ENCODE results near the gene GASK1B.

Gene GASK1B

DNA sequence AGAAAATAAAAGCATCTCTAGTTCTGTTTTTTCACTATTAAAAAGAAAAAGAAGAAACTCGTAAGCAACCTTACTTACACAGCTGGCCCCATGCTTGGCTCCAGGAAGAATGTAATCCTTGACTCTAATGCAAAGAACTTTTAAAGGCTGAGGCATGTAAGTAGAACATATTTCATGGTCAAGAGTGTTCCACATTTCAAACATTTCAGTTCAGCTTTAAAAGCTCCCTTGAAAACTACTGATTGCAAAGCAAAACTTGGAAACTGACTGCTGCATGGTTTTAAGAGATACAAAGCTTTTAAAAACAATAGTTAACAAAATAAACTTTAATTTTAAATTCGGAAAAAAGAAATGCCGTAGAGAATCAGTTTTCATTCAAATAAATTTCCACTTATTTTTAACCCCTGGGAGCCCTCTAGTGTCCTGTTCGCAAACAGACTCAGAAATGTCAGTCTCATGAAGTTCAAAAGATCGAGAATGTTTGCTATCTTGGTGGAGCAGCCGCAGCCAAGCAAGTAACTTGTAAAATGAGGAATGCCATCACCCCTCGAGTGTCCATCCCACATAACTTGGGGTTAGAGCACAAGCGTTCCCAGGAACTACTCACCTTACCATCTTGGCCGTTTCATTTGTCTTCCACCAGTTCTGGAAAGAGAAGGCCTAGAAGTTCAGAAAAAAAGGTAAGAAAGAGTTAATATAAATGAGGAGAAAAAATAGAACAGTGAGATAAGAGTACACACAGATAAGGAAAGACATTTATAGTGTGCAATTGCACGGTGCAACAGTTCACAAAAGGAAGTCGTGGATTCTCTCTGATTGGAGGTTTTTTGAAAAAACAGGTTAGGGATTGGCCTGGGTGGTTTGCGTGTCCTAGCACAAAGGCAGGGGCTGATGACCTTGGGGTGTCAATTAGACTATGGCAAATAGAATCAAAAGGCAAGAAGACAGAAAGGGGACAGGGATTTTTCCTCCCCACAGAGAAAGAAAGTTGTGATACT is at the start of gene GASK1B:
TSS of gene GASK1B (minus strand) at position 765 of the 998 bp plus-strand sequence. CDS start 1,650 bp downstream, outside the sequence.
- DNase-seq (ENCODE audit: low read depth, low spot score), result no peak

DNA sequence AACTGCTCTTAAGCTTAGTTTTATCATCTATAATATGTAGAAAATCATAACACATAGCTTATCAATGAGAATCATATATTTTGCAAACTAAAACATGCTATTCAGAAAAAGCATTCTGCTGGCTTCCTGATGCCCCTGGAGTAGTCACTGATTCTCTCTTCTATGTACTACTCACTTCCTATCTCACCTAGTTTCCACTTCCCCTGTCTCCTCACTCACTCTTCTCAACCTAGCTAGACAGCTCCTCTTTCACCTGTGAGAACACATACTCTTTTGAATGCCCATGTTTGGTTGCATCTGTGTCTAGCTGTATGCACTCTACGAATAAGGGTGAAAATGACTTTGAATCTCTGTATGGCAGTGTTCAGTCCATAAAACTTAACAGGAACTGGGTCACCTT is 46.8 kb upstream of the GASK1B start:
- no peak for DNase-seq (ENCODE audit: low read depth, low spot score)

DNA sequence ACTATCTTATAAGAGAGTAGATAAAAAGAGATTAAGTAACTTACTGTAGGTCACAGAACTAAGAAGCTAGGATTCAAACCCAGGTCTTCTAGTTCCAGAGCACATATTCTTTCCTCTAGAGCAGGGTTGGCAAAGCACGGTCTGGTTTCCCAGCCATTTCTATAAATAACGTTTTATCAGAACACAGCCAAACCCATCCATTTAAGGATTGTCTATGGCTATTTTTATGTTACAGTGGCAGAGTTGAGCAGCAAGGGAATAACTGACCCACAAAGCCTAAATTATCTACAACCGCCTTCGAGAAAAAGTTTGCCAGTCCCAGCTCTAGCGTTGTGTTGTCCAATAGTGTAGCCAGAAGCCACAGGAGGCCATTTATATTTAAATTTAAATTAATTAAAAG is 44.9 kb upstream of the GASK1B start:
- DNase-seq (ENCODE audit: low read depth, low spot score), result no peak

DNA sequence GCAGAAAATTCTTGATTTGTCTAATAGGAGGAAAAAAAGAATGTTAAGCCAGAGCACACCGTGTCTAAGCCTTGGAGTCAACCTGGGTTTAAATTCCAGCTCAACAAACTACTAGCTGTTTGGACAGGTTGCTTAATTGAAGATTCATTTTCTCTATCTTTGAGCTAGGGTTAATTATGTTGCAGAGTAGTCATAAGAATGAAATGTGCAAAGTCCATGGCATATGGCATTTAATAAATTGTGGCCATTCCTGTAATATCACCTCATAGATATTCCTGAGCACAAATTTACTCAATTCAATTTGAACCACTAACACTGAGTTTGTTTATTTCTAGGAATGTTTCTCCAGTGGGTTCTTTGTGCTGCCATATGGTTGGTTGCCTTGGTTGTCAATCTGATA is 42.0 kb upstream of the GASK1B start:
- no peak for DNase-seq (ENCODE audit: low read depth, low spot score)

DNA sequence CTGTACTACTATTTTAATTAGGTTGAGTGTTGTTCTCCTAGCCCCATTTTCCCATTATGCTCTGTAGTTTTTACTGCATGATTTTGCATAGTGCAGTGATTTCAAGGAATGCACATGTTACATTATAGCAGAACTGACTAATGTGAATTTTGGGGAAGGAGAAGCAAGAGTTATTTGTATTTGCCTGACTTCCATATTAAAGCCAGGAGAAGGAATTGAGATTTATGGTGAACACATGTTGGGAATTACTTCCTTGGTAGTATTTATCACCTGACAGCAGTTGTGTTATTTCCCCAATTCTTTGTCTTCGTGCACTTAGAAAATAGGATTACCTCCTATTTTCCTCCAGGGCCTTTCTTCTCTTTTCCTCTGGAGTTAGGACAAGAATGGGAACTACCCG is 40.6 kb upstream of the GASK1B start:
- no peak for DNase-seq (ENCODE audit: low read depth, low spot score)

DNA sequence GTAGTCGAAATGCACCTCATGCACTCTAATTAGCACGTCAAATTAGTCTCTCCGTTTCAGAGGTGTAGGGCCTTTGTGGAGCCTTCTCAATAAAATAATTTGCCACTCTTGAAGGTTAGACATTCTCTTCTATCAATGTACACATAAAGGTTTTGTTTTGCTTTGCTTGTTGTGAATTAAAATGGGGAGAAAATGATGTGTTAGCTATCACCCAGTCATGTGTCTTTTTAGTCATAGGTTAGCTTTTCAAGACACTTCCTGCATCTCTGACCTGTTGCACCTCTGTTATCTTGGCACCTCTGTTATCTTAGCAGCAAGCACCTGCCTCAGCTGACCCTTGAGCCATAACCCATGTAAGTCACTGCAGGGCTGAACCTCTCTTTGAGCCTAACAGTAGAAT is 38.4 kb upstream of the GASK1B start:
- DNase-seq (ENCODE audit: low read depth, low spot score), result no peak

DNA sequence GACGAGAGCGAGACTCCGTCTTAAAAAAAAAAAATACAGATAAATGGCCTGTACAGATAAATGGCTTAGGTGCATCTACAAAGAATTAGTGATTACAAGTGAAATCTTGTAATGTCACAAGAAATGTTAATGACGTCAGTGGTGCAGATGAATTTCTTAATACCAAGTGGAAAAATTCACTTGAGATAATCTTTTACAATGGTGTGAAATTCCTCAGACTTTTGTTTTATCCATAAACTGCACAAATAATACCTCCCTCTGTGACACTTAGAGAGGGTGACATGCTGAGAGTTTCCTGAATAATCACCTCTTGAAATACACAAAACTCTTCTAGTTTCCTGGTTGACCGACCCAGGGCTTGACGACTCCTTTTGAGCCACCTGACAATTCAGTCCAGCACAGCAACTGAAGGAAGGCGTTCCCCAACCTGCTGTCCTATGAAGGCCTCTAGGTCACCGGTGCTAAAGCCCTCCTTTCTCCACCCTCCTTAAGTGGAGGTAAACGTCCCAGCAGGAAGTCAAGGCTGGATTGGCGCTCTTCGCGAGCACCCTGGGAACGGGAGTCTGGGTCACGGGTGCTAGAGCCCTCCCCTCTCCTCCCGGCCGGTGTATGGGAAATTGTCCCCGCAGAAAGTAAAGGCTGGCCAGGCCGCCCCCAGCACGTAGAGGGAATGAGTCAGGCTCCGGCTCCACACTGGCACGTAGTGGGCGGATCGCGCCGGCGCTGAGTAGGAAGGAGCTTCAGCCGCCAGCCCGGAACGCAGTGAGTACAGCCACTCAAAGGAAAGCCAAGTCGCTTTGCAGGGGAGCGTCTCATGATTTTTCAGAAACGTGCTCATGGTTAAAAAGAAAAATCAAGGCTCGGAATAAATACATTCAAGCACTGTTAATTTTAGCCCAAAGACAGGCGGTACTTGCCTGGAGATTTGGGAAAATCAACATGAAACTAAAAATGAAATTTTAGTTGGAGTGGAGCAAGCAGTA is 37.3 kb upstream of the GASK1B start, which contains the start of gene TMEM144:
TSS of gene TMEM144 (plus strand) at position 662 of the 983 bp plus-strand sequence. CDS start 2,182 bp downstream, outside the sequence.
- DNase-seq (ENCODE audit: low read depth, low spot score), result peak; percentile 4

DNA sequence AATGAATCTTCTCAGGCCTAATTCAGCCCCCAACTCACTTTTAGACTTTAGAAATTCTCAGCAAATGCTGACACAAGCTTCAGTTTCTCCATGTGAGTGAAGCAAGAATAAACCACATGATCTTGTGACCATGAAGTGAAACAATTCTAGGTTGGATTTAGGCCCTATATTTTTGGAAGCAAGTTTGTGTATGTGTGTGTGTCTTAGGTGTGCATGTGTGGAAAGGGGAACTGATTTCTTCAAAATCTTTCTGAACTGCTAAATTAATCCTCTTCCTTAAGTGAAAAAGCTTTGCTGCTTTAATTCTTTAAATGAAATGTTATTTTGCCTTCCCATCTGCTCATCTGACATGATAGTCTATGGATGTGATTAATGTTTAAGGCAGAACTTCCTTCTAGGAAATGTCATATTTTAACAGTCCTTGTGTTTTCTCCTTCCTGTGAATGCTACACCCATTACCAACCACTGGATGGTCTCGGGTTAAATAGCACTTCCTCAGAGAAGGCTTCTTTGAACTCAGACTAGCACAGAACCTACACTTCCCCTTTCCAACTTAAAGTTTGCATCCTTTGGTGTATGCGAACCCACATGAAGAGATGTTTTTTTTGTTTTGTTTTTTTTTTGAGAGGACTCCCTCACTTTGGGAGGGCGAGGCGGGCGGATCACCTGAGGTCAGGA is 36.3 kb upstream of the GASK1B start:
- DNase-seq (ENCODE audit: low read depth, low spot score), result no peak

DNA sequence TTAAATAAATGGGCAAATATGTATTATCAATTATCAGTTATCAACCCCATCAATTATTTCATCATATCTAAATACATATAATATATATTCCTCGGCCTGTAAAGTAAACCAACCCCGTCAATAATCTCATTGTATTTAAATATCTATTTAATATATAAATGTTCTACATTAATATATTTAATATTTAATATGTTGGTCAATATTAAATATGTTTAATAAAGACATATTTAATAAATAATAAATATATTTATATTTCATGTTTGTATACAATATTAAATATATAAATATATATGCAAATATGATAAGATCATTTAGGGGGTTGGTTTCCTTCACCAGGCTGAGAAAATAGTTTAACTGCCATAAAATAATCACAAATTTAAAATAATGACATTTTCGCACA is 31.1 kb upstream of the GASK1B start:
- no peak for DNase-seq (ENCODE audit: low read depth, low spot score)

DNA sequence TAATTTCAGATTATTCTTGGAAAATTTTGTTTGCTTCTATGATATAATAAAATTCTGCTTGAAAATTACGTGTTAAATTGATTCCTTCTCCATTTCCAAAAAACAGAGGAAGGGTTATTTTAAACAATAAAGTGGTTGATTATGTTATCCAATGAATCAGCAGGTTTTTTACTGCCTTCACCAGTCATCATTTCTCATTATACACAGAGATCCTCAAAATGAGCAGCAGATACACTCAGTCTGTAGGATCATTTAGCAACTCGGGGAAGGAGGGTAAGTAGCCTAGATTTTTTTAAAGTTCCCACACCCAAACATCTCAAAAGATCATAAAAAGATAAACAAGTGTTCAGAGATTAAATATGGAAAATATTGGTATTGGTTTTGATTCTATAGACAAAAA is 30.6 kb upstream of the GASK1B start:
- DNase-seq (ENCODE audit: low read depth, low spot score), result no peak

DNA sequence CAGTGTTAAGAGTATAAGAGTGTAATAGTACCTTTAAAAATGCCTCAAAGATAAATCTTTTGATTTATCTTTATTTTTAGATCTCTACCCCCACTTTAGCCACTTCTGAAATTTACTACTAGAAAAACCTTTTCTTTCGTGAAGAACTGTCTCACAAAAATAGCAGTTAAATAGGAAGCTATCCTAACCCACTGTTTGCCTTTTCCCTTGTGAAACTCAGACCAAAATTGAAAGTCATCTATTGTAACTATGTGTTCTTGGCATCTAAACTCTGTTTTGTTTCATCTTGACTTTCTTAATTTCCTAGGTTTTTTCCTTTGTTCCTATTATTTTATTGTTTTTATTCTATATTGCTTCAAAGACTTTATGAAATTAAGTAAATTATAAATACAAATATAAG is 29.7 kb upstream of the GASK1B start:
- DNase-seq (ENCODE audit: low read depth, low spot score), result no peak

DNA sequence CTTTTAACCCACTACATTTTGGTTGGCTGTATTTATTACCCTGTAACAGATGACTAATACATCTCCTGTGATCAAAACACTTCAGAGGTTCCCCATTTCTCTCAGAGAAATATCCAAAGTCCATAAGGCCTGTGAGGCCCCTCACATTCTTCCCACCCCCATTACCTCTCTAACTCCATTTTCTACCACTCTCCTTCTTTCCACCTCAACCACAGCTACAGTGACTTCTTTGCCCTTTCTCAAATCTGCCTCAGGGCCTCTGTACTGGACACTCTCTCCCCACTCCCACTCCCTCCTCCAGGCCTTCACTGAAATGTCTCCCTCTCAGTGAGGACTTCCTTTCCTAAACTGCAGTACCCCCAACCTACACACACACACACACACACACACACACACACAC is 29.1 kb upstream of the GASK1B start:
- no peak for DNase-seq (ENCODE audit: low read depth, low spot score)

DNA sequence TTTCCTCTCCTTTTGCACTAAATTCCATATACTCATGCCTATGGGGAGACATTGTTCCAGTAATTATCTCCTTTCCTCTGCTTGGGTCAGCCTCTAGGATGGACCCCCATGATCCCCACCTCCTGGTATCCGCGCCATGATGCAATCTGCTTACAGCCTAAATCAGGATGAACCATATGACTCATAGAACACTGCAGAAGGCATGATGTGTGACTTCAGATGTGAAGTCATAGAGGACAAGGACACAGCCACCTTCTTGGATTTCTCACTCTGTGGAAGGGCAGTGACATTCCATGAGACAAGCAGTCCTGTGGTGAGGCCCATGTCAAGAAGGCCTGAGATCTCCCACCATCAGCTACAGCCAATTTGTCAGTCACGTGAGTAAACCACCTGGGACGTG is 28.5 kb upstream of the GASK1B start:
- DNase-seq (ENCODE audit: low read depth, low spot score), result no peak

DNA sequence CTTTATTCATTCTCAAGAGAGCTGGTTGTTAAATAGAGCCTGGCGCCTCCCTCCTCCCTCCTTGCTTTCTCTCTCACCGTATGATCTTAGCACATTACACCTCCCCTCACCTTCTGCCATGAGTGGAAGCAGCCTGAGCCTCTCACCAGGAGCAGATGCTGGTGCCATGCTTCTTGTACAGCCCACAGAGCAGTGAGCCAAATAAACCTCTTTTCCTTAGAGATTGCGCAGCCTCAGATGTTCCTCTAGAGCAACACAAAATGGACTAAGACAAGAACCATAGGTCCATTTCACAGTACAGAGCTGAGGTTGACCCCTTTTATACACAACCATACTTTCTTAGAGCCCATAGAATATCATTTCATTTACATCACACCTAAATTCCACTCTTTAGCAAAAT is 27.4 kb upstream of the GASK1B start:
- DNase-seq (ENCODE audit: low read depth, low spot score), result no peak

DNA sequence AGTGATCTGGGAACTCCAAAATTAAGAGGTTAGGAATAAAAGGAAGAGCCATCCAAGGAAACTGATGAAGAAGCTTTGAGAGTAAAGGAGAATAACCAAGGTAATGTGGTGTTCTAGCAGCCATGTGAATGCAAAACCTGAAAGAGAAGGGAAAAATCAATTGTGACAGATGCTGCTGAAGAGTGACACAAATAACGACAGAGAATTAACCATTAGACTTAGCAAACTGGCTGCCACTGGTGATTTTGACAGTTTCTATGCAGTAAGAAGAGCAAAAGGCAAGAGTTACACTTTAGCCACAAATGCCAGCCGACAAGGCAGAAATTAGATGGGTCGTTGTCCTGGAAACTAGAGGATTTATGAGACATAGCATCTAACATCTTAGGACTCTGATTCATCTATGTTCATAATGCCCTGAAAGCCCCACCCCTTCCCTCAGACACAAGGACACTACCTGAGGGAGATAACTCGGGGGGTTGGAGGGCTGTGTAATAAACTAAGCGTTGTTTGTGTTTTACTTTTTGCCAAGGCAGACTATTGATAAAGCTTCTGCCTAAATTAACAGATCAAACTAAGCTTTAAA is 24.5 kb upstream of the GASK1B start:
- no peak for DNase-seq (ENCODE audit: low read depth, low spot score)

DNA sequence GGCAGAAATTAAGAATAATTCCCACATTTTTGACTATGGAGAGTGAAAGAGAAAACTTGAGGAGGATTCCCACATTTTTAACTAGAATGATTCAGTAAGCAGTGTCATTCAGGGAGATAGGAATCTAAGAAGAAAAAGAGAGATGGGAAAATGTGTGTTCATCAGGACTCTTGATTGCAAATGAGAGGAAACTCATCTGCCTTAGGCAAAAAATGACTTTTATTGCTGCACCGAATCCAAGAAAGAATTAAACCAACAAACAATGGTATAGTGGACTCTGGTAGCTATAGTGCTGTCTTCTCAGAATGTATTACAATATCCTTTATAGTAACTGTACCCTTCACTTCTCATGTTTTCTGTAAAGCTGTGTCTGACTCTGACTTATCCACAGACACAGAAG is 22.5 kb upstream of the GASK1B start:
- DNase-seq (ENCODE audit: low read depth, low spot score), result no peak

DNA sequence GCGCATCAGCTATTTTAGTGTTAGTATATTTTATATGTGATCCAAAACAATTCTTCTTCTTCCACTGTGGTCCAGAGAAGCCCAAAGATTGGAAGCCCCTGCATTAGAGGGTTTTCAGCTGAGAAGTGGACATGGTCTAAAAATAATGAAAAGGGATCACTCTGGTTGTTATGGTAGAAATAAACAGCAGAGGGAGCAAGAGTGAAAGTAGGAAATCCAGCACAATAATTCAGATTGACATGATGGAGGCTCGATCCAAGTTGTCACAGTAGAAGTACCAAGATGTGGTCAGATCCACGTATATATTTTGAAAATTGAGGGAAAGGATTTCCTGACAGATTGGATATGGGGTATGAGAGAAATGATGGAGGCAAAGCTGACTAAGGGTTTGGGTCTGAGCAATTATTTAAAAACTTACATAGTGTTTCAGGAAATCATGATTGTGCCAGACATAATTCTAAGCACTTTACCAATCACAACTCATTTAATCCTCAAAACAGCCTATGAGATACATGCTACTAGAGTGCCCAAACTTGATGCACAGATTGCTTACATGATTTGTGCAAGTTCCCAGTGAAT is 20.4 kb upstream of the GASK1B start:
- no peak for DNase-seq (ENCODE audit: low read depth, low spot score)

DNA sequence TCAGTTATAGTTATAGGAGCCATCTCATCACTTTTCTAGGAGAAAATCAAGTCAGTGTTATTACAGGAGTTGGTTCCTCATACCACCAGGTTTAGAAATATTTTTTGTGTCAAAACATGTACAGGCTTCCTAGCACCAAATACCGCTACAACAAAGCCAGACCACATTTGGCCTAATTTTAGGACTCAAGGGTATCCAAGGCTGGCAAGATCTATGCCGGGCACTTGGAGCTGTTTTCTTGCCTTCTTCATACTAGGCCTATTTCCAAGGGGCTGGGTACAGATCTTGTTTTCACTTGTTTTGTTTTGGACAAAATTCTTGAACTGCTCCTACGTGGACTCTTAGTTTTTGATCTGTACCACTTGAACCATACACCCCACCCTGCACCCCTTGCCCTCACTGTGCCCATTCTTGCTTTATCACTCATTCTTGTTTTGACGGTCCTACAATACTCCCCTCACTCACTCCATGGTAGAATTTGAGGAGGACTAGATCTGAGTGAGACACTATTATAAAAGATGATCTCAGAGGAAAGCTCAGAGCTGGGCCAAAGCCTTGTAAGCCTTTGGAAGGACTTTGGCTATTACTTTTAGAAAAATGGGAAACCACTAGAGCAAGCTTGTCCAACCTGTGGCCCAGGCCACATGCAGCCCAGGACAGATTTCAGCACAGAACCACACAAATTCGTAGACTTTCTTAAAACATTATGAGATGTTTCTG is 19.8 kb upstream of the GASK1B start:
- no peak for DNase-seq (ENCODE audit: low read depth, low spot score)

DNA sequence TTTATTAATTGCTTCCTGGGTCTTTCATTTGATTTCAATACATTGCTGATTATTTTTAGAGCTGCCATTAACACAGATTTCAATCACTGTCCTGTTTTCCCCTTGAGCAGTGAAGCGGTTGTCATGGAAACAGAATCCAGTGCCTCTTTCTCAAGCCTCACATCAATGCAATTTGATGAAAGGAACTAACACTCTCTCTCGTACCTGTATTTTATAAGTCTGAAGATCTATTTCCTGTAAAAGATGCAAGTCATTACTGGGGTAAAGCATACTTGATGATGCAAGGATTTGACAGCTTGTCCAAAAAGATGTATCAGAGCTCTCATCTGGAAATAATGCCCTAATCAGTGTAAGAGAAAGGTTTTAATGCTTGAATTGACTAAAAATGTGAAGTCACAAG is 17.9 kb upstream of the GASK1B start:
- DNase-seq (ENCODE audit: low read depth, low spot score), result no peak

DNA sequence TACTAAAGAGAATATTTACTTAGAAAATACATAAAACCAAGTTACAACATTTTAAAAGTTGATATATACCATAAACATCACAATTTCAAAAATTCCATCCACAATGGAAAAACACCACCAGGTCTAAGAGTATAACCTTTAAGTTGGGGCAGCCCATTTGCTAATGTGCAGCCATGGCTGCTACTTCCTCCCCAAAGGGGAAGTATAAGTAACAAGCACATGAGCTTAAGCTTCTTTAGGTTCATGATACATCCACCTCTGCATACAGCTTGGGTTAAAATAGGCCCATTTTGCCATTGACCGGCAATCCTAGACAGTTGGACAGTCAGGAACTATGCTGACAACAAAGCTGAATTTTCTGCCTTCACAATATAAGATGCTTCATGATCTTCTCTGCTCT is 16.6 kb upstream of the GASK1B start:
- DNase-seq (ENCODE audit: low read depth, low spot score), result no peak
